SK-N-SH treated with all-trans-retinoic acid at 6 μM for 48 hours (cell line): ENCODE measurements around the gene WDR88.

Source experiments
- ATAC-seq: fragments of 200-7000 bp; cut with Tn5 transposase; 3 replicates; pipeline ENCODE4 v1.9.1; 2020; ENCODE audit warnings: mild to moderate bottlenecking, moderate library complexity
- ARNTL ChIP-seq: fragments of 450-650 bp; formaldehyde crosslinking; IDR thresholded peaks from 2 replicates; pipeline ENCODE4 v1.5.0; 2020; ENCODE audit warnings: low read depth, mild to moderate bottlenecking, moderate library complexity, borderline replicate concordance
- BACH2 ChIP-seq: fragments of 250-450 bp; sonication (Bioruptor Pico); IDR thresholded peaks from 2 replicates; pipeline ENCODE4 v1.9.0; 2021; ENCODE audit warnings: mild to moderate bottlenecking, borderline replicate concordance
- CSDC2 ChIP-seq: fragments of 250-450 bp; sonication (Bioruptor Pico); IDR thresholded peaks from 2 replicates; pipeline ENCODE4 v1.5.0; 2020; ENCODE audit warnings: mild to moderate bottlenecking, moderate library complexity
- CSRNP3 ChIP-seq: fragments of 250-450 bp; sonication (Bioruptor Pico); IDR thresholded peaks from 2 replicates; pipeline ENCODE4 v1.5.1; 2021; ENCODE audit warnings: mild to moderate bottlenecking, moderate library complexity
- ESRRG ChIP-seq: fragments of 250-450 bp; sonication (Bioruptor Pico); IDR thresholded peaks from 2 replicates; pipeline ENCODE4 v1.6.1; 2021; ENCODE audit warnings: mild to moderate bottlenecking
- ISL1 ChIP-seq: fragments of 250-450 bp; sonication (Bioruptor Pico); IDR thresholded peaks from 2 replicates; pipeline ENCODE4 v2.1.2; 2022; ENCODE audit warnings: mild to moderate bottlenecking, moderate library complexity
- OSR1 ChIP-seq: fragments of 250-450 bp; sonication (Bioruptor Pico); IDR thresholded peaks from 2 replicates; pipeline ENCODE4 v1.8.0; 2022; ENCODE audit warnings: moderate library complexity, mild to moderate bottlenecking, inconsistent platforms
- PPARA ChIP-seq: fragments of 250-450 bp; sonication (Bioruptor Pico); IDR thresholded peaks from 2 replicates; pipeline ENCODE4 v1.5.0; 2020; ENCODE audit warnings: mild to moderate bottlenecking, borderline replicate concordance
- RARB ChIP-seq: fragments of 250-450 bp; sonication (Bioruptor Pico); IDR thresholded peaks from 2 replicates; pipeline ENCODE4 v1.8.0; 2021; ENCODE audit warnings: mild to moderate bottlenecking, moderate library complexity
- SNAI2 ChIP-seq: fragments of 250-450 bp; sonication (Bioruptor Pico); IDR thresholded peaks from 2 replicates; pipeline ENCODE4 v1.5.0; 2020; ENCODE audit warnings: mild to moderate bottlenecking, moderate library complexity
- TCF4 ChIP-seq: fragments of 250-450 bp; sonication (Bioruptor Pico); IDR thresholded peaks from 2 replicates; pipeline ENCODE4 v1.8.0; 2021; ENCODE audit warnings: mild to moderate bottlenecking, moderate library complexity, borderline replicate concordance
- TOX ChIP-seq: fragments of 250-450 bp; sonication (Bioruptor Pico); IDR thresholded peaks from 2 replicates; pipeline ENCODE4 v1.8.0; 2021; ENCODE audit warnings: mild to moderate bottlenecking, moderate library complexity, borderline replicate concordance
- ZC3H10 ChIP-seq: fragments of 250-450 bp; sonication (Bioruptor Pico); IDR thresholded peaks from 2 replicates; pipeline ENCODE4 v1.5.1; 2021; ENCODE audit warnings: mild to moderate bottlenecking, moderate library complexity
- ZFP3 ChIP-seq: fragments of 250-450 bp; sonication (Bioruptor Pico); IDR thresholded peaks from 2 replicates; pipeline ENCODE4 v1.5.0; 2020; ENCODE audit warnings: mild to moderate bottlenecking, moderate library complexity
- ZNF565 ChIP-seq: fragments of 450-650 bp; formaldehyde crosslinking; conservative IDR thresholded peaks from 2 replicates; pipeline ENCODE4 v1.5.0; 2020; ENCODE audit warnings: low read depth, mild to moderate bottlenecking, moderate library complexity
- ZNF70 ChIP-seq: fragments of 450-650 bp; formaldehyde crosslinking; IDR thresholded peaks from 2 replicates; pipeline ENCODE4 v1.5.0; 2020; ENCODE audit warnings: mild to moderate bottlenecking, moderate library complexity
- ZNF8 ChIP-seq: fragments of 450-650 bp; formaldehyde crosslinking; IDR thresholded peaks from 2 replicates; pipeline ENCODE4 v1.5.0; 2020; ENCODE audit warnings: mild to moderate bottlenecking, moderate library complexity
- TF ChIP-seq, protein P1 (sequence below): fragments of 250-450 bp; sonication (Bioruptor Pico); IDR thresholded peaks from 2 replicates; pipeline ENCODE4 v1.8.0; 2020; ENCODE audit warnings: mild to moderate bottlenecking, moderate library complexity, borderline replicate concordance
- TF ChIP-seq, protein P2 (sequence below): fragments of 250-450 bp; sonication (Bioruptor Pico); IDR thresholded peaks from 2 replicates; pipeline ENCODE4 v1.5.1; 2020; ENCODE audit warnings: low read depth, mild to moderate bottlenecking, moderate library complexity
- TF ChIP-seq, protein P3 (sequence below): fragments of 250-450 bp; sonication (Bioruptor Pico); IDR thresholded peaks from 2 replicates; pipeline ENCODE4 v1.8.0; 2021; ENCODE audit warnings: low read depth, mild to moderate bottlenecking, moderate library complexity, borderline replicate concordance

Gene WDR88

DNA sequence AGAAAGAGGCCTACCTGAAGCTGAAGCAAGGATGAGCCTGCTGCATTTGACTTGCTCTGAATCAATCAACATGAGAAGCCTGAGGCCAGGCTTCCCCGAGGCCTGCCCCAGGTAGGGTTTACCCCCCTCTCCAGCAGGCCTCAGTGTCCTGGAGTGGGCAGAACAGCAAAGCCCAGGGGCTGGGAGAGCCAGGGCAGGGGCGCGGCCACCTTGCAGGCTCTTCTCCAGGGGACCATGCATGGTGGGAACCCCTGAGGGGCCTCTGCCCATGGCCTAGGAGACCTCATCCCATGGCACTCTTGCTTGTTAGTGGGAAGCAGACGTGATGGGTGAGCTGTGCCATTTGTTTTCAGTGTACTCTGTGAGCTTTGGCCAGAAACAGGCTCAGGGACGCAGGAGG, 42.3 kb downstream of the WDR88 start (continued):
- no peak for TF ChIP-seq PPARA (CRISPR knock-in tag)
- no peak for TF ChIP-seq ZNF8 (CRISPR knock-in tag)
- TF ChIP-seq TCF4 (CRISPR knock-in tag): no peak
- TF ChIP-seq ARNTL: no peak
- no peak for TF ChIP-seq BACH2
- TF ChIP-seq ZNF70 (CRISPR knock-in tag): no peak
- no peak for TF ChIP-seq OSR1 (CRISPR knock-in tag)
- TF ChIP-seq CSDC2 (CRISPR knock-in tag): no peak
- no peak for TF ChIP-seq TOX
- no peak for TF ChIP-seq ISL1 (CRISPR knock-in tag)
- TF ChIP-seq ZFP3 (CRISPR knock-in tag): no peak

DNA sequence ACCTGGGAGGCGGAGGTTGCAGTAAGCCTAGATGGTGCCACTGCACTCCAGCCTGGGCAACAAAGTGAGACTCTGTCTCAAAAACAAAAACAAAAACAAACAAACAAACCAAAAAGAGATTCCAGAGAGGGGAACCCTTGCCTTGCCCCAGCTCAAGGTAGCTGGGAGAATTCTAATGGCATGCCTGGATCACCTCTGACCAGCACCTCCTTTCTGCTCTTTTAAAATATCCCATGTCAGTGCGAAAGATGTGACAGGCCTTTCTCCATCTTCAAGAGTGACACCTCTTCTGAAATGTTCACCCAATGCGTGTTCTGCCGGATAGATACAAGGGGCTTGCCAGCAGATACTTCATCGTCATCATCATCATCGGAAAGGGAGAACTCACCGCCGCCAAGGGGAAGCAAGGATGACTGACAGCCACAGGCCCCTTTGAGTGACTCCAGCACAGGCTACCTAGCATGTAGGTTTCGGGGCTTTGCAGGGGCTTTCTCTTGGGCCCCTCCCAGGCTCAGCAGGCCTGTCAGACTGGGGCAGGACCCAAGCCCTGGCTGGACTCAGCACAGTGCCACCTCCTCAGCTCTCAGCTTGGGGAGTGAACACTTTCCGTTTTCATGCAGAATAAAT, 43.4 kb downstream of the WDR88 start:
- no peak for ATAC-seq
- TF ChIP-seq ZC3H10: no peak
- no peak for TF ChIP-seq ISL1 (CRISPR knock-in tag)
- no peak for TF ChIP-seq CSRNP3
- no peak for TF ChIP-seq RARB
- no peak for TF ChIP-seq ESRRG (CRISPR knock-in tag)
- no peak for TF ChIP-seq OSR1 (CRISPR knock-in tag)
- TF ChIP-seq, protein P1, sequence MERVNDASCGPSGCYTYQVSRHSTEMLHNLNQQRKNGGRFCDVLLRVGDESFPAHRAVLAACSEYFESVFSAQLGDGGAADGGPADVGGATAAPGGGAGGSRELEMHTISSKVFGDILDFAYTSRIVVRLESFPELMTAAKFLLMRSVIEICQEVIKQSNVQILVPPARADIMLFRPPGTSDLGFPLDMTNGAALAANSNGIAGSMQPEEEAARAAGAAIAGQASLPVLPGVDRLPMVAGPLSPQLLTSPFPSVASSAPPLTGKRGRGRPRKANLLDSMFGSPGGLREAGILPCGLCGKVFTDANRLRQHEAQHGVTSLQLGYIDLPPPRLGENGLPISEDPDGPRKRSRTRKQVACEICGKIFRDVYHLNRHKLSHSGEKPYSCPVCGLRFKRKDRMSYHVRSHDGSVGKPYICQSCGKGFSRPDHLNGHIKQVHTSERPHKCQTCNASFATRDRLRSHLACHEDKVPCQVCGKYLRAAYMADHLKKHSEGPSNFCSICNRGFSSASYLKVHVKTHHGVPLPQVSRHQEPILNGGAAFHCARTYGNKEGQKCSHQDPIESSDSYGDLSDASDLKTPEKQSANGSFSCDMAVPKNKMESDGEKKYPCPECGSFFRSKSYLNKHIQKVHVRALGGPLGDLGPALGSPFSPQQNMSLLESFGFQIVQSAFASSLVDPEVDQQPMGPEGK (CRISPR knock-in tag): no peak

DNA sequence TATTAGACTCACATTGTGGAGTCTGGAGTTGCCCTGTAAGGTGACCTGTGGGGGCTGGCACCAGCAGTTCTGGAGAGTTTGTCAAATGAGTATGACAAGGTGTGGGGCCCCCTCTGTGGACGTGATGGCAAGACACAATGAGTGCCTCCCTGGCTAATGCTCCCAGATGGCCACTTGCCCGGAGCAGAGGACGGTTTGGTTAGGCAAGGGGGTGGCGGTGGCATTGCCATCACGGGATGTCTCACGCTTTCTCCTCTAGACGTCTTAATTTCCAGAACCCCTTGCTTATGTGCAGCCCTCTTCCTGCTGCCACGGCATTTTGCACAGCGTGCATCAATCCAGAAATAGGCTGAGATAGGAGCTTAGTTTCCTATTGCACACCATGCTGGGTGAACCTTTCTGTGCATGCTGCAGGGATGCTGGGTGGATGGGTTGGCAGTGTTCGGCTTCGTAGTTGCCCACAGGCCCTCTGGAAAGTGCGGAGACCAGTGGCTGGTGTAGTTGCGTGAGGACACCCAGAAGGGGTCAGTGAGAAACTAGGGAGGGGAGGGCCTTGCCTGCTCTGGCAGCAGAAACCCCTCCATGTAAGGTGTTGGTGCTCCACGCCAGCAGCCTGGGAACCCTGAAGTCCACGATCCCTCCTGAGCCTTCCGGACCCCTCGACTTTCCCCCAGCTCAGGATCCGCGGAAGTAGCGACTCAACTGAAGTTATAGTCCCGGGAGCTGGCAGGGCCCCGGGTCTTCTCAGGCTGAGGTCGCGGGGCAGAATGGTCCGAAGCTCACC, 44.2 kb downstream of the WDR88 start:
- peak; percentile 2 for ATAC-seq
- TF ChIP-seq, protein P2, sequence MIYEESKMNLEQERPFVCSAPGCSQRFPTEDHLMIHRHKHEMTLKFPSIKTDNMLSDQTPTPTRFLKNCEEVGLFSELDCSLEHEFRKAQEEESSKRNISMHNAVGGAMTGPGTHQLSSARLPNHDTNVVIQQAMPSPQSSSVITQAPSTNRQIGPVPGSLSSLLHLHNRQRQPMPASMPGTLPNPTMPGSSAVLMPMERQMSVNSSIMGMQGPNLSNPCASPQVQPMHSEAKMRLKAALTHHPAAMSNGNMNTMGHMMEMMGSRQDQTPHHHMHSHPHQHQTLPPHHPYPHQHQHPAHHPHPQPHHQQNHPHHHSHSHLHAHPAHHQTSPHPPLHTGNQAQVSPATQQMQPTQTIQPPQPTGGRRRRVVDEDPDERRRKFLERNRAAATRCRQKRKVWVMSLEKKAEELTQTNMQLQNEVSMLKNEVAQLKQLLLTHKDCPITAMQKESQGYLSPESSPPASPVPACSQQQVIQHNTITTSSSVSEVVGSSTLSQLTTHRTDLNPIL (CRISPR knock-in tag): no peak
- no peak for TF ChIP-seq ESRRG (CRISPR knock-in tag)
- TF ChIP-seq ISL1 (CRISPR knock-in tag): no peak
- TF ChIP-seq ARNTL: no peak
- TF ChIP-seq ZNF565 (CRISPR knock-in tag): no peak
- no peak for TF ChIP-seq ZFP3 (CRISPR knock-in tag)
- TF ChIP-seq BACH2: no peak
- TF ChIP-seq, protein P3, sequence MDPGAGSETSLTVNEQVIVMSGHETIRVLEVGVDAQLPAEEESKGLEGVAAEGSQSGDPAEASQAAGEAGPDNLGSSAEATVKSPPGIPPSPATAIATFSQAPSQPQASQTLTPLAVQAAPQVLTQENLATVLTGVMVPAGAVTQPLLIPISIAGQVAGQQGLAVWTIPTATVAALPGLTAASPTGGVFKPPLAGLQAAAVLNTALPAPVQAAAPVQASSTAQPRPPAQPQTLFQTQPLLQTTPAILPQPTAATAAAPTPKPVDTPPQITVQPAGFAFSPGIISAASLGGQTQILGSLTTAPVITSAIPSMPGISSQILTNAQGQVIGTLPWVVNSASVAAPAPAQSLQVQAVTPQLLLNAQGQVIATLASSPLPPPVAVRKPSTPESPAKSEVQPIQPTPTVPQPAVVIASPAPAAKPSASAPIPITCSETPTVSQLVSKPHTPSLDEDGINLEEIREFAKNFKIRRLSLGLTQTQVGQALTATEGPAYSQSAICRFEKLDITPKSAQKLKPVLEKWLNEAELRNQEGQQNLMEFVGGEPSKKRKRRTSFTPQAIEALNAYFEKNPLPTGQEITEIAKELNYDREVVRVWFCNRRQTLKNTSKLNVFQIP (CRISPR knock-in tag): no peak
- TF ChIP-seq RARB: no peak
- TF ChIP-seq OSR1 (CRISPR knock-in tag): no peak
- TF ChIP-seq, protein P1 (CRISPR knock-in tag): no peak
- no peak for TF ChIP-seq CSDC2 (CRISPR knock-in tag)
- TF ChIP-seq SNAI2: no peak
- TF ChIP-seq PPARA (CRISPR knock-in tag): no peak
- no peak for TF ChIP-seq TCF4 (CRISPR knock-in tag)
